Measurements from ENCODE around the gene SALL4.

SALL4 gene

GRCh38 chr20:51799401-51799860 lies 2.9 kb downstream of the SALL4 start:
- no peak overlapping the region for H3K4me3 ChIP-seq (ENCODE audit: control insufficient read depth, low read depth, low read length)
- no peak for DNase-seq (ENCODE audit: low read depth)
- no peak for TF ChIP-seq CTCF (IDR thresholded peaks at IDR 0.05; ENCODE audit: control insufficient read depth, insufficient read depth, low read depth, low read length, missing control alignments)

- H3K4me3 ChIP-seq (ENCODE audit: control insufficient read depth, low read depth, low read length): no peak overlapping the region
- TF ChIP-seq CTCF (IDR thresholded peaks at IDR 0.05; ENCODE audit: control insufficient read depth, insufficient read depth, low read depth, low read length, missing control alignments): no peak
- DNase-seq (ENCODE audit: low read depth): no peak
Observed at GRCh38 chr20:51797357-51798025, 4.8 kb downstream of the SALL4 start.

- no peak overlapping the region for H3K4me3 ChIP-seq (ENCODE audit: control insufficient read depth, low read depth, low read length)
- no peak for TF ChIP-seq CTCF (IDR thresholded peaks at IDR 0.05; ENCODE audit: control insufficient read depth, insufficient read depth, low read depth, low read length, missing control alignments)
- DNase-seq (ENCODE audit: low read depth): no peak
Observed at GRCh38 chr20:51796340-51796739, 6.0 kb downstream of the SALL4 start.

- TF ChIP-seq CTCF (IDR thresholded peaks at IDR 0.05; ENCODE audit: control insufficient read depth, insufficient read depth, low read depth, low read length, missing control alignments): no peak
- DNase-seq (ENCODE audit: low read depth): no peak
- H3K4me3 ChIP-seq (ENCODE audit: control insufficient read depth, low read depth, low read length): no peak overlapping the region
Observed at GRCh38 chr20:51792960-51793359, 9.4 kb downstream of the SALL4 start.

GRCh38 chr20:51791626-51792025 lies 10.7 kb downstream of the SALL4 start:
- no peak for TF ChIP-seq CTCF (IDR thresholded peaks at IDR 0.05; ENCODE audit: control insufficient read depth, insufficient read depth, low read depth, low read length, missing control alignments)
- no peak overlapping the region for H3K4me3 ChIP-seq (ENCODE audit: control insufficient read depth, low read depth, low read length)
- no peak for DNase-seq (ENCODE audit: low read depth)

- H3K4me3 ChIP-seq (ENCODE audit: control insufficient read depth, low read depth, low read length): no peak overlapping the region
- TF ChIP-seq CTCF (IDR thresholded peaks at IDR 0.05; ENCODE audit: control insufficient read depth, insufficient read depth, low read depth, low read length, missing control alignments): no peak
- no peak for DNase-seq (ENCODE audit: low read depth)
Observed at GRCh38 chr20:51790256-51790655, 12.1 kb downstream of the SALL4 start.

All from AG09309 (cell line).